ENCODE results near the gene PRKN.

PRKN gene

GRCh38 chr6:162292915-162293314, 434.7 kb downstream of the PRKN start:
- no peaks in the 10 kb centered on the region for H3K36me3 ChIP-seq (ENCODE audit: insufficient read depth, low read length)
- TF ChIP-seq EZH2 (IDR thresholded peaks at IDR 0.05; ENCODE audit: borderline replicate concordance, low read length) (no peak), CTCF (IDR thresholded peaks at IDR 0.05; ENCODE audit: low read length) (no peak)
- no peaks in the 10 kb centered on the region for H3F3A ChIP-seq (ENCODE audit: insufficient read depth, low read length)
- H3K9me2 ChIP-seq (ENCODE audit: low read depth, low read length), result no peaks in the 10 kb centered on the region
- no peaks in the 10 kb centered on the region for H3K79me2 ChIP-seq (ENCODE audit: insufficient read depth, low read length)
- no peak overlapping the region for H3K27ac ChIP-seq (ENCODE audit: low read depth, low read length, poor library complexity, severe bottlenecking)
- no peak overlapping the region for H2AFZ ChIP-seq (ENCODE audit: low read length)
- H3K4me3 ChIP-seq (ENCODE audit: low read depth, low read length, poor library complexity, severe bottlenecking), result no peak overlapping the region
- no peaks in the 10 kb centered on the region for H3K27me3 ChIP-seq (ENCODE audit: insufficient read depth, low read length)
- no peak overlapping the region for H3K9ac ChIP-seq (ENCODE audit: low read length)
- no peak overlapping the region for H3K4me2 ChIP-seq (ENCODE audit: low read length)
- no peaks in the 10 kb centered on the region for H3K4me1 ChIP-seq (ENCODE audit: insufficient read depth, low read length, severe bottlenecking)
- H4K20me1 ChIP-seq (ENCODE audit: insufficient read depth, low read length), result no peaks in the 10 kb centered on the region
- no peaks in the 10 kb centered on the region for H3K9me3 ChIP-seq (ENCODE audit: low read length)

DNA sequence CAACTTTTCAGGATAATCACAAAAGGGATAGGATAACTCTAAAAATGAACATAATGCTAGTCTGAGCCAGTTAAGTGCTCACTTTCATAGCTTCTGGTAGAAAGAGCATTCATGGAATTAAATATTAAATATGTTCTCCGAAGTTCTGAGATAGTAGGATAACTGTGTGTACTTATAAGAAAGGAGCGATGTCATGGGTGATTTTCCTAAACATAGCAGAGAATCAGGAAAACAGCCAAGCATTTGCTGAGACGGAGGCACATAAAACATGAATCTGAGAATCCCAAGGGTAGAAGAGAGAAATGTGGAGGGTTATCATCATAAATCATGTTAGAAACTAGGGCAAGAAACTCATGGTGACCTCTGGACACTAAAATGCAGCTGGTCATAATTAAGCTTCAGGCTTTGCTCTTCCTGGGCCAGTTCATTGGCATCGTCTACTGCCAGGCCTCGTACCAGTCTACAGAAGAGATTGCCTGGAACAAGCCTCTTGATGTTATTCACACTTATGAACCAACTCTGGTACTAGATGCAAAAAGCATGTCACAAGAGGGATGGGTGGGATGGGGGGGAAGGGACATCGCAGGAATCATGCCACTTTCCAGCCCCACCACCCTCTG, 436.6 kb downstream of the PRKN start:
- Histone ChIP-seq H3K27ac (ENCODE audit: low read depth, low read length, poor library complexity, severe bottlenecking) (no peak overlapping the region), H3K4me3 (ENCODE audit: low read depth, low read length, poor library complexity, severe bottlenecking) (no peak overlapping the region), H3F3A (ENCODE audit: insufficient read depth, low read length) (no peaks in the 10 kb centered on the region)

DNA sequence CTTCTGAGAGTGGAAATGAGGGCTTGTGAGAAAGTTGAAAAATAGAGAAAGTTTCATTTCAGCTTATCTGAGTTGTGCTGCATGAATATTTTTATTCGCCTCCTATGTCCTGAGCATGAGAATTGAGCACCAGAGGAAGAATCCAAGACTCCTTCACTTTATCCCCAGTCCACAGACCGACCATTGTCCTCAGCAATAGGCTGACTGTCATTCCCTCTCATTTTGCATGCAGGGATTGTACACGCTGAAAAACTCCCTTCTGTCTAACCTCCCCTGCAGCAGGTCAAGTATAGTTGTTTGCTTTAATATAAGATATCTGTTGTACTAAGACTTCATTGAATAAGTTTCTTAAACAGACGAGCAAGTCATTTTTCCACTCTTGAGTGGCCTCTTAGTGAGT, 437.6 kb downstream of the PRKN start:
- Histone ChIP-seq H3K27ac (ENCODE audit: low read depth, low read length, poor library complexity, severe bottlenecking) (no peak overlapping the region), H3K4me1 (ENCODE audit: insufficient read depth, low read length, severe bottlenecking) (no peaks in the 10 kb centered on the region)

More for the DNA sequence above, 436.6 kb downstream of the PRKN start:
- Histone ChIP-seq H3K4me1 (ENCODE audit: insufficient read depth, low read length, severe bottlenecking) (no peaks in the 10 kb centered on the region), H3K27me3 (ENCODE audit: insufficient read depth, low read length) (no peaks in the 10 kb centered on the region), H3K9me3 (ENCODE audit: low read length) (no peaks in the 10 kb centered on the region), H3K9me2 (ENCODE audit: low read depth, low read length) (no peaks in the 10 kb centered on the region), H2AFZ (ENCODE audit: low read length) (no peak overlapping the region), H3K36me3 (ENCODE audit: insufficient read depth, low read length) (no peaks in the 10 kb centered on the region), H4K20me1 (ENCODE audit: insufficient read depth, low read length) (no peaks in the 10 kb centered on the region), H3K9ac (ENCODE audit: low read length) (no peak overlapping the region), H3K79me2 (ENCODE audit: insufficient read depth, low read length) (no peaks in the 10 kb centered on the region), H3K4me2 (ENCODE audit: low read length) (no peak overlapping the region)
- TF ChIP-seq CTCF (IDR thresholded peaks at IDR 0.05; ENCODE audit: low read length), result no peak
- no peak for TF ChIP-seq EZH2 (IDR thresholded peaks at IDR 0.05; ENCODE audit: borderline replicate concordance, low read length)

More for the DNA sequence above, 437.6 kb downstream of the PRKN start:
- H3K9me3 ChIP-seq (ENCODE audit: low read length), result no peaks in the 10 kb centered on the region
- H2AFZ ChIP-seq (ENCODE audit: low read length), result no peak overlapping the region
- TF ChIP-seq CTCF (IDR thresholded peaks at IDR 0.05; ENCODE audit: low read length), result no peak
- TF ChIP-seq EZH2 (IDR thresholded peaks at IDR 0.05; ENCODE audit: borderline replicate concordance, low read length), result no peak
- no peak overlapping the region for H3K9ac ChIP-seq (ENCODE audit: low read length)
- H3K9me2 ChIP-seq (ENCODE audit: low read depth, low read length), result no peaks in the 10 kb centered on the region
- H4K20me1 ChIP-seq (ENCODE audit: insufficient read depth, low read length), result no peaks in the 10 kb centered on the region
- H3K4me2 ChIP-seq (ENCODE audit: low read length), result no peak overlapping the region
- H3F3A ChIP-seq (ENCODE audit: insufficient read depth, low read length), result no peaks in the 10 kb centered on the region
- H3K4me3 ChIP-seq (ENCODE audit: low read depth, low read length, poor library complexity, severe bottlenecking), result no peak overlapping the region
- H3K79me2 ChIP-seq (ENCODE audit: insufficient read depth, low read length), result no peaks in the 10 kb centered on the region
- no peaks in the 10 kb centered on the region for H3K27me3 ChIP-seq (ENCODE audit: insufficient read depth, low read length)
- H3K36me3 ChIP-seq (ENCODE audit: insufficient read depth, low read length), result no peaks in the 10 kb centered on the region

All from OCI-LY1 (cell line).